H9 (cell line): Measurements from ENCODE around the gene SLC6A3. TPM values are rescaled to one million over a fixed set of nuclear protein-coding genes. Genes with fewer than 3 reads are reported as not detected.

Experiments
- DNase-seq: peaks from one replicate; pipeline ENCODE4 v3.0.0-alpha.2; 2017
- H2AFZ ChIP-seq: one replicate; pipeline ENCODE4 v1.6.1; 2013; ENCODE audit warnings: mild to moderate bottlenecking, low read length, control low read depth, moderate library complexity
- H2AK5ac ChIP-seq: 2 replicates; pipeline ENCODE4 v1.6.1; 2013; ENCODE audit warnings: low read length, control low read depth, mixed read lengths; ENCODE audit not compliant: insufficient read length
- H2BK120ac ChIP-seq: one replicate; pipeline ENCODE4 v1.6.1; 2013; ENCODE audit warnings: low read depth, mild to moderate bottlenecking, low read length, control low read depth, inconsistent platforms; ENCODE audit not compliant: poor library complexity, severe bottlenecking
- H2BK12ac ChIP-seq: 2 replicates; pipeline ENCODE4 v1.6.1; 2013; ENCODE audit warnings: low read length, control low read depth, mixed read lengths, low read depth; ENCODE audit not compliant: insufficient read length
- H2BK15ac ChIP-seq: 2 replicates; pipeline ENCODE4 v1.6.1; 2013; ENCODE audit warnings: low read depth, low read length, control low read depth
- H2BK20ac ChIP-seq: one replicate; pipeline ENCODE4 v1.6.1; 2013; ENCODE audit warnings: low read depth, mild to moderate bottlenecking, low read length, control low read depth, inconsistent platforms; ENCODE audit not compliant: poor library complexity, severe bottlenecking
- H2BK5ac ChIP-seq: 2 replicates; pipeline ENCODE4 v1.6.1; 2013; ENCODE audit warnings: low read length, control low read depth, mixed read lengths; ENCODE audit not compliant: insufficient read length
- H3K14ac ChIP-seq: 2 replicates; pipeline ENCODE4 v1.6.1; 2013; ENCODE audit warnings: low read length, control low read depth; ENCODE audit not compliant: insufficient read depth
- H3K18ac ChIP-seq: 2 replicates; pipeline ENCODE4 v1.6.1; 2013; ENCODE audit warnings: low read depth, mild to moderate bottlenecking, mixed read lengths, low read length, control low read depth; ENCODE audit not compliant: insufficient read length
- H3K23ac ChIP-seq: 2 replicates; pipeline ENCODE4 v1.6.1; 2013; ENCODE audit warnings: low read length, control low read depth, mixed read lengths, low read depth; ENCODE audit not compliant: insufficient read length
- H3K23me2 ChIP-seq: 2 replicates; pipeline ENCODE4 v1.6.1; 2013; ENCODE audit warnings: low read depth, mild to moderate bottlenecking, mixed read lengths, low read length, control low read depth; ENCODE audit not compliant: insufficient read length, poor library complexity, severe bottlenecking
- H3K27ac ChIP-seq: 2 replicates; pipeline ENCODE4 v1.5.1; 2013; ENCODE audit warnings: low read length, control low read depth, mixed read lengths, low read depth; ENCODE audit not compliant: insufficient read length
- H3K27me3 ChIP-seq: 2 replicates; pipeline ENCODE4 v1.6.1; 2013; ENCODE audit warnings: low read length, control low read depth, inconsistent platforms; ENCODE audit not compliant: insufficient read depth
- H3K4ac ChIP-seq: 2 replicates; pipeline ENCODE4 v1.6.1; 2013; ENCODE audit warnings: low read depth, mild to moderate bottlenecking, control low read depth, inconsistent platforms, low read length, moderate library complexity
- H3K4me1 ChIP-seq: 2 replicates; pipeline ENCODE4 v1.6.1; 2013; ENCODE audit warnings: low read length, control low read depth, inconsistent platforms; ENCODE audit not compliant: insufficient read depth
- H3K4me2 ChIP-seq: 2 replicates; pipeline ENCODE4 v1.6.1; 2013; ENCODE audit warnings: low read length, control low read depth, mixed read lengths; ENCODE audit not compliant: insufficient read length, insufficient read depth
- H3K56ac ChIP-seq: 2 replicates; pipeline ENCODE4 v1.6.1; 2013; ENCODE audit warnings: low read depth, mild to moderate bottlenecking, mixed read lengths, low read length, control low read depth; ENCODE audit not compliant: insufficient read length
- H3K79me1 ChIP-seq: 2 replicates; pipeline ENCODE4 v1.6.1; 2013; ENCODE audit warnings: low read depth, mild to moderate bottlenecking, moderate library complexity, low read length, control low read depth, inconsistent platforms; ENCODE audit not compliant: insufficient read depth, poor library complexity, severe bottlenecking
- H3K79me2 ChIP-seq: 2 replicates; pipeline ENCODE4 v1.6.1; 2013; ENCODE audit warnings: low read length, control low read depth, inconsistent platforms; ENCODE audit not compliant: insufficient read depth
- H3K9ac ChIP-seq: 2 replicates; pipeline ENCODE4 v1.6.1; 2013; ENCODE audit warnings: low read length, control low read depth, mixed read lengths; ENCODE audit not compliant: insufficient read length; ENCODE audit errors: extremely low read depth
- H3K9me3 ChIP-seq: one replicate; pipeline ENCODE4 v1.6.1; 2013; ENCODE audit warnings: low read depth, low read length, inconsistent platforms; ENCODE audit not compliant: control insufficient read depth
- H3T11ph ChIP-seq: one replicate; pipeline ENCODE4 v1.6.1; 2013; ENCODE audit warnings: mild to moderate bottlenecking, low read length, control low read depth, inconsistent platforms
- H4K20me1 ChIP-seq: one replicate; pipeline ENCODE4 v1.6.1; 2013; ENCODE audit not compliant: control insufficient read depth, insufficient read length, insufficient read depth
- H4K5ac ChIP-seq: 2 replicates; pipeline ENCODE4 v1.6.1; 2013; ENCODE audit warnings: low read depth, mild to moderate bottlenecking, mixed read lengths, low read length, control low read depth; ENCODE audit not compliant: insufficient read length
- H4K8ac ChIP-seq: replicated peaks from 2 replicates; pipeline ENCODE4 v1.6.1; 2013; ENCODE audit warnings: low read length, control low read depth, mixed read lengths, low read depth; ENCODE audit not compliant: insufficient read length
- H4K91ac ChIP-seq: 2 replicates; pipeline ENCODE4 v1.6.1; 2013; ENCODE audit warnings: low read depth, mild to moderate bottlenecking, moderate library complexity, mixed read lengths, low read length, control low read depth; ENCODE audit not compliant: insufficient read length
- H3K27ac Mint-ChIP-seq, 3 experiments: 2 replicates in 2 of 3; 3 replicates in 1 of 3; pipeline ENCODE4 v1.8.0; 2020 to 2021; ENCODE audit warnings: mixed read lengths in 3 of 3, mild to moderate bottlenecking in 1 of 3, moderate library complexity in 1 of 3
- H3K27me3 Mint-ChIP-seq: 2 replicates; pipeline ENCODE4 v1.8.0; 2021; ENCODE audit warnings: low read depth, mild to moderate bottlenecking, moderate library complexity, mixed read lengths
- H3K36me3 Mint-ChIP-seq, 3 experiments: 2 replicates in 2 of 3; 3 replicates in 1 of 3; pipeline ENCODE4 v1.8.0; 2020 to 2021; ENCODE audit warnings: low read depth in 3 of 3, mixed read lengths in 3 of 3; ENCODE audit not compliant: insufficient read depth in 1 of 3
- H3K4me1 Mint-ChIP-seq, 2 experiments: 2 replicates each; pipeline ENCODE4 v1.8.0; 2020; ENCODE audit warnings: mixed read lengths in 2 of 2
- H3K4me3 Mint-ChIP-seq, 2 experiments: 2 replicates in 1 of 2; 3 replicates in 1 of 2; pipeline ENCODE4 v1.8.0; 2020 to 2021; ENCODE audit warnings: mild to moderate bottlenecking in 2 of 2, mixed read lengths in 2 of 2, moderate library complexity in 1 of 2
- H3K9me3 Mint-ChIP-seq, 2 experiments: 2 replicates in 1 of 2; 3 replicates in 1 of 2; pipeline ENCODE4 v1.8.0; 2020; ENCODE audit warnings: mild to moderate bottlenecking in 2 of 2, mixed read lengths in 2 of 2, moderate library complexity in 1 of 2
- WGBS: extraction: QIAGEN DNeasy Blood & Tissue Kit; methylation state at CpG from one replicate; pipeline ENCODE4 v1.1.7; 2013; ENCODE audit warnings: missing lambda C conversion rate, low lambda C conversion rate, mixed read lengths; ENCODE audit not compliant: insufficient read length; ENCODE audit errors: extremely low coverage; 5-methylcytosine and 5-hydroxymethylcytosine counted together
- total RNA-seq: library from RNA; stranded (reverse); gene quantifications from 2 replicates; pipeline ENCODE4 v1.2.1, GENCODE V29; 2021
- TF ChIP-seq, protein P1 (sequence below): fragments of 200-600 bp; sonication (generic); conservative IDR thresholded peaks from 3 replicates; pipeline ENCODE4 v1.8.0; 2021; ENCODE audit warnings: antibody characterized with exemption, mild to moderate bottlenecking

SLC6A3 gene
- total RNA-seq, 1 experiment from 2014 or later = 0.61 TPM

DNA sequence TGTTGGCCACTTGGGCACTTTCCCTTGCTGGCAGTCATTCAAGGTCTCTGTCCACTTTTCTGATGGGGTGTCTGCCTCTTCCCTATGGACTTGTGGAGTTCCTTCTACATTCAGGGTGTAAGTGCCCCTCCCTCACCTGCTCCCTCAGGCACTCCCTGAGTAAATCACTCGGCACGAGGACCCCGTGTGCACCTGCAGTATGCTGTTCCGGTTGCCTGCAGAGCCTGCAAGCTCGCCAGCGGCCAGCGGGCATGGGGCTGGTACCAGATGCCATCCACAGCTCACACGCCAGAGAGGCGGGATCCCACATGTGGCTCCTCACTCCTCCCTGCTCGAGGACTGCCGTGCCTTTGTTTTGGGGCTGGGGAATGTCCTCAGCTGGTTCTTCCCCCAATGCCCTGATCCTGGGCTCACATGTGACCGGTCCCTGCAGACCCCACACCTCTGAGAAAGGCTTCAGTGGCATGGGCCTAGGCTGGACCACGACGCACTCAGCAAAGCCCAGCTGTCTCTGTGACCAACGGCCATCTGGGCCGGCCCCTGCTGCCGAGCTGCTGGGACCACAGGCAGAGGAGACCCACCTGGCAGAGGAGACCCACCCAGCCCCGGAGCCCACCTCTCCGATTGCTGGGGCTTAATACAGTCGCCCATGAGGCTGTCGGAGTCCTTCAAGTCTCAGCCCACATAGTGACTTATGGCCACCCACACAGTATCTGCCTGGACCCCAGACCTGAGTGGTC lies 54.2 kb downstream of the SLC6A3 start:
- Histone ChIP-seq H2BK15ac (no peak overlapping the region), H3K9ac (no peak overlapping the region), H3K4me1 (no peaks in the 10 kb centered on the region), H2AFZ (no peak overlapping the region), H3K14ac (no peak overlapping the region; the same call in 1 of the 2 replicates), H3K18ac (no peak overlapping the region), H2BK5ac (no peak overlapping the region), H4K20me1 (peaks cover 3% of the 10 kb centered on the region), H3K27ac (no peak overlapping the region), H4K8ac (no peak overlapping the region), H3K4ac (no peak overlapping the region), H4K91ac (no peak overlapping the region), H3K79me2 (no peaks in the 10 kb centered on the region), H2BK120ac (no peak overlapping the region), H3K56ac (no peak overlapping the region), H3K23ac (no peak overlapping the region), H3K27me3 (peaks cover 4% of the 10 kb centered on the region; the same call in 1 of the 2 replicates), H3K23me2 (peaks cover 6% of the 10 kb centered on the region), H3K4me2 (no peak overlapping the region), H4K5ac (no peak overlapping the region), H3T11ph (no peak overlapping the region), H2AK5ac (no peak overlapping the region), H3K9me3 (no peaks in the 10 kb centered on the region), H3K79me1 (no peaks in the 10 kb centered on the region), H2BK20ac (no peak overlapping the region), H2BK12ac (no peak overlapping the region)
- TF ChIP-seq, protein P1, sequence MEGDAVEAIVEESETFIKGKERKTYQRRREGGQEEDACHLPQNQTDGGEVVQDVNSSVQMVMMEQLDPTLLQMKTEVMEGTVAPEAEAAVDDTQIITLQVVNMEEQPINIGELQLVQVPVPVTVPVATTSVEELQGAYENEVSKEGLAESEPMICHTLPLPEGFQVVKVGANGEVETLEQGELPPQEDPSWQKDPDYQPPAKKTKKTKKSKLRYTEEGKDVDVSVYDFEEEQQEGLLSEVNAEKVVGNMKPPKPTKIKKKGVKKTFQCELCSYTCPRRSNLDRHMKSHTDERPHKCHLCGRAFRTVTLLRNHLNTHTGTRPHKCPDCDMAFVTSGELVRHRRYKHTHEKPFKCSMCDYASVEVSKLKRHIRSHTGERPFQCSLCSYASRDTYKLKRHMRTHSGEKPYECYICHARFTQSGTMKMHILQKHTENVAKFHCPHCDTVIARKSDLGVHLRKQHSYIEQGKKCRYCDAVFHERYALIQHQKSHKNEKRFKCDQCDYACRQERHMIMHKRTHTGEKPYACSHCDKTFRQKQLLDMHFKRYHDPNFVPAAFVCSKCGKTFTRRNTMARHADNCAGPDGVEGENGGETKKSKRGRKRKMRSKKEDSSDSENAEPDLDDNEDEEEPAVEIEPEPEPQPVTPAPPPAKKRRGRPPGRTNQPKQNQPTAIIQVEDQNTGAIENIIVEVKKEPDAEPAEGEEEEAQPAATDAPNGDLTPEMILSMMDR = no peak
- Mint-ChIP-seq H3K4me3 (no peak overlapping the region), H3K27me3 (peaks cover 63% of the 10 kb centered on the region), H3K9me3 (no peaks in the 10 kb centered on the region), H3K27ac (no peak overlapping the region), H3K4me1 (peaks cover 9% of the 10 kb centered on the region in 2 experiments), H3K36me3 (no peaks in the 10 kb centered on the region)
- no peak for DNase-seq
- WGBS = no CpG with 5 or more reads among the region's 21 CpGs
